IPS-NIHi7 (cell line): ENCODE data around the gene DYNLT4.
A peak's percentile ranks its signal among the peaks of the same experiment; 100 is the strongest.
"Not testable (repeated sequence)": the region's sequence is repeated elsewhere in the genome, so short reads cannot be mapped to it uniquely, and the experiment has no call there.

Source experiments
- DNase-seq: peaks from one replicate; pipeline ENCODE4 v3.0.0; 2012; ENCODE audit warnings: mixed read lengths; ENCODE audit errors: extremely low spot score

Gene DYNLT4, protein sequence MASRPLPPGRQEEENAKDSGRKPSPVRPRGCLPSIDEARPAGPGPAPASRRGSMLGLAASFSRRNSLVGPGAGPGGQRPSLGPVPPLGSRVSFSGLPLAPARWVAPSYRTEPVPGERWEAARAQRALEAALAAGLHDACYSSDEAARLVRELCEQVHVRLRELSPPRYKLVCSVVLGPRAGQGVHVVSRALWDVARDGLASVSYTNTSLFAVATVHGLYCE

DNA sequence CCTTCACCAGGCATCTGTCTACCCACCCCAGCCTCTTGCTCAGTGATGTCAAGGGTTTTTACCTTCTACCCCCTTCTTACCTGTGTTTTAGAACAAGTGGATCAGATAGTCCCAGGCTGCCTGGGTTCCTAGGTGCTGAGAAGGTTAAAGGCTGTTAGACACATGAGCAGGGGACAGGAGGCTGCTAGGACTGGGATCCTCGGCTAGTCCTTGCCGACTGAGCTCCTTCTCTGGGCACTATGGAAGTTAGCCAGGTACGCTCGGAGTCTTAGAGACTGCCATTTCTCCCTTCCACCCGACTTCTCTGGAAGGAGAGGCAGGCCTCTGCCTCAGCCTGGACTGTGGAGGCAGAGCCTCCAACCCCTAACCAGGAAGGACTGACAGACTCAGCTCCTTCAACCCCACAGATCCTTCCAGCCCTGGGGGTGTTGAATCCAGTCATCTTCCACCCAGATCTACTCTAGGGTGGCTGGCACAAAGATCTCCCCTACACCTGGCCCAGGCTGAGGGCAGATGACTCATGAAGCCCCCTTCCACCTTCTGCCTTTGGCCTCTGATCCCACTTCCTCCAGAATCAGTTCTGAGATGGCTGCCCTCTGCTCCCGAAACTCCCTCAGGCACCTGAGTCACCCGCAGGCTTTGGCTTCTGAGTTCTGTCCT is at the start of gene DYNLT4:
DYNLT4 (minus strand) TSS at position 648 of the 660 bp plus-strand sequence. CDS start 683 bp downstream, outside the sequence.
- no peak for DNase-seq

DNA sequence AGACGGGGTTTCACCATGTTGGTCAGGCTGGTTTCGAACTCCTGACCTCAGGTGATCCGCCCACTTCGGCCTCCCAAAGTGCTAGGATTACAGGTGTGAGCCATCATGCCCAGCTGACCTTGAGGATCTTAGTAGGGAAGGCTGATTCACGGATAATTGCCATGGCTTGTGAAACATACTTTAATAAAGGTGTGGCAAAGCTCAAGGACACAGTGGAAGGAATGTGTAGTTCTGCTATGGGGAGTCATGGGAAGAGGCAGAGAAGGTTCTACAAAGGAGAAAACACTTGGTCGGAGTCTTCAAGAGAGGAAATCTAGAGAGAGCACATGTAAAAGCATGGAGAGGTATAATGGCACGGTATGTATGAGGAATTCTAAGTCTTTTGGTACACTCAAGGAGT is 48.6 kb upstream of the DYNLT4 start:
- no peak for DNase-seq

DNA sequence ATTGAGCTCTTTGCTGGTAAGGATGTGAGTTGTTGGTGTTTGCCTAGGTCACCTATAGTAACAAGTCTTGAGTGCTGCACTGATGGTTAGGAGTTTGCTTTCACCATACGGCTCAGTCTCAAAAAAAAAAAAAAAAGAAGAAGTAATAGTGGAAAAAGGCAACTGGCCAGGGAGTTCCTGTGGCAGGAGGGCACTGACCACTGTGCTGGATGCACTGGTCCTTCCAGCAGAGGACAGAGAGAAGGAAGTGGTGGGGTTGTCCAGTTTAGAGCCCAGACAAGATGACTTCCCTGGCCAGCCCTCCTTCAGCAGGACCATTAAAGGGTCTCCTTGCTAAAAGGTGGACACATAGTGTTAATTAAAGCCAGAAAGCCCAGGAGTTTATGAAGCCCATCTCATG is 47.8 kb upstream of the DYNLT4 start:
- no peak for DNase-seq

GRCh38 chr1:44853201-44853600 is 46.0 kb upstream of the DYNLT4 start:
- DNase-seq: no peak

GRCh38 chr1:44851308-44851707 is 44.2 kb upstream of the DYNLT4 start:
- no peak for DNase-seq

DNA sequence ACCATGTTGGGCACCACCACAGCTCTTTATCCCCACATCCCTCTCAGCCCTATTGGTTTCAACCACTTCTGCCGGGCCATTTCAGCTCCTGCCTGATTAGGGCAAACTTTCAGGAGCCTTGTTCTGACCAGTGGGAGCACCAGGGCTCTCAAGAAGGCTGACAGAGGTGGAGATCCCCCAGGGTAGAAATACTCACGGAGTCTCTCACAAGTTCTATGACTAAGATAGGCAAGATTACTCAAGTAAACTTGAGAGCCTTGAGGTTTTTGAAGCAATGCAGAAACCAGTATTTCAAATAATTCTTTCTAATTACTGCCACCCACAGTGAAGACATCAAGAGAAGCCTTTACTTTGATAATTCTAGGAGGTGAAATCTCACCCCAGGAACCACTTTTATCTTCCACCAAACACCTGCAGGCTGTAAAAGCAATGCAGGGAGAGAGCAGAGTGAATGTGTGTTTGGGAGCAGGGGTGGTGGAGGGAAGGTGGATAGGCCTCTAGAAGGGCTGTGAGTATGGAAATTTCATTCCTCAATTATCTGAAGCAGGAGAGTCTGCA is 42.5 kb upstream of the DYNLT4 start:
- no peak for DNase-seq

DNA sequence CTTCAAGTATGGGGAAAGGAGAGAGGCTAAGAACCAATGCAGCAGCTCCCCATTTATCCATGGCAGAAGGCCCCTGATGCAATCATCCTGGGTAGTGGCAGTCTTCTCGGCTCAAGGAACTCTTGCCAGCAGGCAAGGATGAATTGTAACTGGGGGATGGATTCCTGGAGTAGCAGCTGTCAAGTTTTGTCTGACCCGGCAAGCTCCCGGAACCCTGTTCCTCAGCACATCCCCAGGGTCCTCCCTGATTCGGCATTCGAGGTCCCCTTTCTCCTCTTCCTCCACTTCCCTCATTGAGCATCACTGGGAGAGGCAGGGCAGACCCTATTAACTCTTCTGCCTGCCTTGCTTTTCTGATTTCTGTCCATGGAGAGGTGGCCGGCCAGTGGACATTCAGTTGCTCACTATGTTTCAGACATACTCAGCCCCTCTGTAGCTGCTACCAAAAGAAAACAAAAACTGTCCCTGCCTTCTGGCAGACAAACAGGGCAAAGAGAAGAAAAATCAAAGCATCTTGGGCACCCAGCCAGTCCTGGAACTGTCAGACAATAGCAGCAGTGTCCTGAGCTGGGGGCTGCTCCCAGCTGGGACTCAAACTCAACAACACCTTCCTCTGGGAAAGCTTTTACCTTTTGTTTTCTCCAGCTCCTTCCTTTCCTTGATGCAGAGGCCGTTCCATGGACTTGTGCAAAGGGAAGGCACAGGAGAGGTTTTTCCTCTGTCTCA is 41.5 kb upstream of the DYNLT4 start:
- no peak for DNase-seq

- no peak for DNase-seq
These were observed 40.7 kb upstream of the DYNLT4 start for GRCh38 chr1:44847845-44848244.

DNA sequence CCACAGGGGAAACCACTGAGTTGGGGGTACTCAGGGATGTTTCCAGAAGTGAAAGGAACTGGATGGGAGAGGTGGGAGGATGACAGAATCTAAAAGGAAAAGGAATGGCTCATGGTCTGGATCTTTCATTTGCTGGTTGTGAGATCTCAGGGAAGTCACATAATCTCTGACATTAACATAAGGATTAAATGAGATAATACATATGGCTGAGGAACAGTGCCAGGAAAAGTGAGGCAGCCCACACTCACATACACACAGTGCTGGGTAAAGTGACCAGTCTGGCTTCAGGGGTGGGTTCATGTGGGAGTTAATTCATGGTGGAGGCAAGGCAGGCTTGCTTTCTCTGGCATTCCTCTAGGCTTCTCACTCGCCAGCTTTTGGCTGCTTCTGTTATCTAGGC is 39.8 kb upstream of the DYNLT4 start:
- DNase-seq: no peak

DNA sequence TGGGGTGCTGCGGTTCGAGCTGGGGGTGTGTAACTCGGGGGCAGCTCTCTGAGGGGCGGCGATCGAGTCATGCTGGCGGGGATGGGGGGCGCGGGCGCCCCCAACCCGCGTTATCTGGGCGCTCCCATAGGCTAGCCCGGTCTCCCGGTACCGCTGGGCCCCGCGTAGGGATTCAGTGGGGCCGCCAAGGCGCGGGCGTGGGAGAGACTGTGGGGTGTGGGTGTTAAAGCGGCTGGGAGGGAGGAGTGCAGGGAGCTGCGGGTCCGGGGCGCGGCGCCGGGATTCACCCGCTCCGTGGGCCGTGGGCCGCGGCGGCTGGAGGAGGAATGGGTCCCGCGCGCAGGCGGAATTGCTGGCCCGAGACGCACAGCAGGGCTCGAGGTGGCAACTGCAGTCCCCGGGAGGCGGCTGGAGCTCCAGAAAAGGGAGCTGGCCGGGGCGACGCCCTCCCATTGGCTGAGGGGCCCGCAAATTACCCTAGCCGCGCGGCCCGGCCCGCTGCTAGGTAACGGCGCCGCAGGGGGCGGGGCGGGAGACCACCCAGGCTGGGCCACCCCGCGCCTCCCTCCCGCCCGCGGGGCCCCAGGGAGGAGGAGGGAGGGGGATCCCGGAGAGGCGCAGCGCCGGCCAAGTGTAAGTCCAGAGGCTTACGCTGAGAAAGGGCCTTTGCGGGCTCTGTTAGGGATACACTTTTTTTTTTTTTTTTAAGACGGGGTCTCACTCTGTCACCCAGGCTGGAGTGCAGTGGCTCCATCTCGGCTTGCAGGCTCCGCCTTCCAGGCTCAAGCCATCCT is 35.9 kb upstream of the DYNLT4 start, which contains the start of gene PTCH2:
PTCH2 (minus strand) TSS at position 392 of the 794 bp plus-strand sequence; CDS start at position 71, 321 bp downstream.
- DNase-seq: peak; percentile 98

DNA sequence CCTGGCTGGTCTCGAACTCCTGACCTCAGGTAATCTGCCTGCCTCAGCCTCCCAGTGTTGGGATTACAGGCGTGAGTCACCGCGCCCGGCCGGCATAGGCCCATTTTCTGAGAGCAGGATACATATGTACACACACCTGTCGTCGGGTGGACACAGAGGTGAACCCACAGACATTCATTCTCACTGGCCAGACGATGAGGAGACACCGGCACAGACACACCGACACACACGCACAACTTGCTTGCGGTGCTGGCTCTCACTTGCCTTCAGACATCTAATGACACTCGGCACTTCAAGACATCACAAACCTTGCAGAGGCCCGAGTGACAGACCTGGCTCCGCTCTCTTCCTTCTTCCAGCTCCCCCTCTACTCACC is 35.3 kb upstream of the DYNLT4 start:
- no peak for DNase-seq

GRCh38 chr1:44839576-44839975 is 32.4 kb upstream of the DYNLT4 start:
- no peak for DNase-seq

- DNase-seq: not testable (repeated sequence)
These were observed 31.1 kb upstream of the DYNLT4 start for GRCh38 chr1:44838294-44838693.

DNA sequence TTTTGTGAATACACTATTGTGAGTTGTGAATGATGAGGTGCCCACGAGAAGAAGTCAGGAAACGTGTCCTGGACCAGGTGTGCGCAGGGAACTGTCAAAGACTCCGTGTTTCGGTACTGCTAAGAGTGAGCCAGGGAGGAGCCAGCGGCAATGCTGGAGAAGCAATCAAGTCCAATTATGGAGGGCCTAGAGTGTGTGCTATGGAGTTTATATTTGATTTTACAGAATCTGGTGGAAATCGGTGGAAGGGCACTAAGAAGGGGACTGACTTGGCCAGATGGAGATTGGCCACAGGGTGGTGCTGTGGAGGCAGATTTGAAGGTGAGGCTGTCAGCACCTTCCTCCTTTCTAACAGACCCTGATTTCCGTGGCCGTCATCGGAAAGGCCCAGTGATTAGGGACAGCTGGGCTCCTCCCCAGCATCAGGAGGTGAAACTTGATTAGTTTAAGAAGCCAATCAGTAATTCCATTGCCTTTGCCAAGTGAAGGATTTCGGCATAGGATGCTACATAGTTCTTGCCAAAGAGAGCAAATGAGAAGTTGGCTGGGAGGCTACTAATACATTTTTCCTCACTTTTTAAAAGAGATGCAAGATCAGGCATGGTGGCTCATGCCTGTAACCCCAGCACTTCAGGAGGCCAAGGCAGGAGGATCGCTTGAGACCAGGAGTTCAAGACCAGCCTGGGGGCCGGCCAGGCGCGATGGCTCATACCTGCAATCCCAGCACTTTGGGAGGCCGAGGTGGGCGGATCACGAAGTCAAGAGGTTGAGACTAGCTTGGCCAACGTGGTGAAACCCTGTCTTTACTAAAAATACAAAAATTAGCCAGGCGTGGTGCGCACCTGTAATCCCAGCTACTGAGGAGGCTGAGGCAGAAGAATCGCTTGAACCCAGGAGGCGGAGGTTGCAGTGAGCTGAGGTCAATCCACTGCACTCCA is 28.9 kb upstream of the DYNLT4 start:
- DNase-seq: peak; percentile 86

GRCh38 chr1:44834328-44834727 is 27.2 kb upstream of the DYNLT4 start:
- DNase-seq: no peak

DNA sequence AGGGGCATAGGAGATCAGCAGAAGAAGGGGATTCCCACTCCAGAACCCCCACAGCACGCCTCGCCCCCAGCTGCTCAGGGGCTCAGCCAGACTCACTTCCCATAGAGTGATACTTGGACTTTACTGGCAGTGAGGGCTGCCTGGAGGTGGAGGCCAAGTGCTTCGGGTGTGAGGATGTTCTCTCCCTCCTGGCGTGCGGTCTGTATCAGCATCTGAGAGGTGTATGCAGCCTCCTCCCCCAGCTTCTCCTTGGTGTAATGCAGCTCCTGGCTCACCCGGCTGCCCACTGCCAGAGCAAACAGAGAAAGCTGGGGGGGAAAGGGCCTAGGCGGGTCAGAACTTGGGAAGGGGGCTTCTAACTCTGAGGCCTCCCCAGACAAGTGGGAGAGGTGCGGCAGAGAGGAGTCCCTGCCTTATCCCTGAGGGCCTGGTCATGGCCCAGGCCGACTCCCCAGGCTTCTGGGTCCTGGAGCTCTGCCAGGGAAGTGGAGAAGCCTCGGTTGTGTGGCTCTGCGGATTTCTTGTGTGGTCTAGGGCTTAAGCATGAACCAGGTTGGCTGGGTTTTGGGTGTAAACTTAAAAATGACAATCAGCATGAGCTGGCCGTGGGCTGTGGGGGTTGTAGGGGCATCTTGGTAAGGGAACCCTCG is 25.0 kb upstream of the DYNLT4 start:
- no peak for DNase-seq

- DNase-seq: no peak
These were observed 24.4 kb upstream of the DYNLT4 start for GRCh38 chr1:44831516-44831915.

DNA sequence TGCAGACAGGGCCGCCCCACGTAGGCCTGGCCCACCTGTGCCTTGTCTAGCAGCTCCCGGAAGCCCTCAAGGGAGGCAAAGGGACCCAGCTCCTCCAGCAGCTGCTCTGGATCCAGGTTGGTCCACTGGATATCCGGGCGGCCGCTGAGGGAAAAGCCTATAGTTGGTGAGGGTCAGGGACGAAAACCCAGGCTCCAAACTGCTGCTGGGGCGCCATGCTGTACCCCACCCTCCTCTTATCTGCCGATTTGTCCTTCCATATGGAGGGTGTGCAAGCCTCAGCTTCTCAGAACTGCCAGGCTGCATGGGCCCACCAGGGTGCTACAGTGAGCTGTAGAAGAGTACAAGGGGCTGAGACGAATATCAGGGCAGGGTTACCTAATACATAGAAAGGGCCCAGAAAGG is 23.8 kb upstream of the DYNLT4 start:
- no peak for DNase-seq

- no peak for DNase-seq
These were observed 22.6 kb upstream of the DYNLT4 start for GRCh38 chr1:44829506-44830384.
